ENCODE data around the gene IER5L. TPM values are rescaled to one million over a fixed set of nuclear protein-coding genes. Genes with fewer than 3 reads are reported as not detected.

The IER5L gene
- total RNA-seq, 1 experiment from 2014 or later = 4.6 TPM

DNA sequence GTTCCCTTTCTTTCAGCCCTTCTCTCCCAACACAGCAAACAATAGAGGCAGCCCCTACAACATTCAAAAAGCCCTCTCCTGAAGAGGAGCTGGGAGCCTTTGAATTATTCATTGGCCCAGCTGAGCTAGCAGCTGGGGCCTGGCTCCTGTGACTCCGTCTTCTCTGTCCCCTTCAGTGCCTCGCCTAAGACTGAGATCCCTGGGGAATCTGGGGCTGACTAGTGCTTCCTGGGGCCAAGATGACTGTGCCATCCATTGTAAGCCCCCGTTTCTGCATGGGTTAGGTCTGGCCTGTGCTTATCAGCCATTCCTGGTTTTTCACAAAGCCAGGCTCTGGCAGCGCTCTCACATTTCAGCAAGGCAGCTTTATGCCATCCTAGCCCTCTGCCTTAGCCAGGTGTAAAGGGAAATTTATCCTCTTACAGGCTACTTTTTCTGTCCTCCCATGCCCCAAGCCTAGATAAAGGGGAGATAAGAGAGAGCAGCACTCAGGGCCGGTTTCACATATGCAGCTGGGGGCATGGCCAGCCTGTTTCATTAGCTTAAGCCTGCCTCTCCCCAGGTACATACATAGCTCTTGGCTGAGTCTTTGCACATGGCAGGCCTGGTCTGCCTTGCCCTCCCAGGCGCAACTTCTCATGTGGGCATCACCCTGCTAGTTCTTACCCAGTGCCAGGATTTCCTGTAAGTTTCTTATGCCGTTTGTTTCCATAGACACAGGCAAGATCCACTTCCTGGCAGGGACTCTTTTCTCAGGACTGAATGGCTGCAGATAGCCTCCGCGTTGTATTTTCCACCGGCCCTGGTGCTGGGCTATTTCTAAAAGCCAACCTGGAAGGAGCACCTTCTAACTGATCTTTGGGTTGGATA lies 51.1 kb downstream of the IER5L start:
- Mint-ChIP-seq H3K27ac (peak overlapping the region; percentile 93), H3K4me3 (peak overlapping the region; percentile 31), H3K9me3 (0 out of 2 replicates have a peak, but pooled peaks cover 4% of the 10 kb centered on the region), H3K36me3 (peaks cover 48% of the 10 kb centered on the region), H3K27me3 (ENCODE audit: low read depth) (no peaks in the 10 kb centered on the region), H3K4me1 (peaks cover 30% of the 10 kb centered on the region)
- DNase-seq (ENCODE audit: low spot score) (peak; percentile 43), ATAC-seq (peak; percentile 89)
- ChIA-PET CTCF (interaction anchor here (0.7 to 3.8 kb wide), 10 partner anchors 12 to 1009 kb away, joined by 3 to 33 read pairs (median 6); partner anchors contain the start of gene SH3GLB2), POLR2A (interaction anchor here (0.7 to 1.5 kb wide), 7 partner anchors 13 to 207 kb away, joined by 3 to 5 read pairs (median 4); partner anchors contain the start of genes CRAT and PTPA)
- no peak for TF ChIP-seq ZNF263 (CRISPR knock-in tag; IDR thresholded peaks at IDR 0.05; ENCODE audit: low read depth)
- TF ChIP-seq, protein P1, sequence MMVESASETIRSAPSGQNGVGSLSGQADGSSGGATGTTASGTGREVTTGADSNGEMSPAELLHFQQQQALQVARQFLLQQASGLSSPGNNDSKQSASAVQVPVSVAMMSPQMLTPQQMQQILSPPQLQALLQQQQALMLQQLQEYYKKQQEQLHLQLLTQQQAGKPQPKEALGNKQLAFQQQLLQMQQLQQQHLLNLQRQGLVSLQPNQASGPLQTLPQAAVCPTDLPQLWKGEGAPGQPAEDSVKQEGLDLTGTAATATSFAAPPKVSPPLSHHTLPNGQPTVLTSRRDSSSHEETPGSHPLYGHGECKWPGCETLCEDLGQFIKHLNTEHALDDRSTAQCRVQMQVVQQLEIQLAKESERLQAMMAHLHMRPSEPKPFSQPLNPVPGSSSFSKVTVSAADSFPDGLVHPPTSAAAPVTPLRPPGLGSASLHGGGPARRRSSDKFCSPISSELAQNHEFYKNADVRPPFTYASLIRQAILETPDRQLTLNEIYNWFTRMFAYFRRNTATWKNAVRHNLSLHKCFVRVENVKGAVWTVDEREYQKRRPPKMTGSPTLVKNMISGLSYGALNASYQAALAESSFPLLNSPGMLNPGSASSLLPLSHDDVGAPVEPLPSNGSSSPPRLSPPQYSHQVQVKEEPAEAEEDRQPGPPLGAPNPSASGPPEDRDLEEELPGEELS (CRISPR knock-in tag; IDR thresholded peaks at IDR 0.05) = 0 out of 2 replicates have a peak, but pooled peaks have one; percentile 22
- TF ChIP-seq, protein P2, sequence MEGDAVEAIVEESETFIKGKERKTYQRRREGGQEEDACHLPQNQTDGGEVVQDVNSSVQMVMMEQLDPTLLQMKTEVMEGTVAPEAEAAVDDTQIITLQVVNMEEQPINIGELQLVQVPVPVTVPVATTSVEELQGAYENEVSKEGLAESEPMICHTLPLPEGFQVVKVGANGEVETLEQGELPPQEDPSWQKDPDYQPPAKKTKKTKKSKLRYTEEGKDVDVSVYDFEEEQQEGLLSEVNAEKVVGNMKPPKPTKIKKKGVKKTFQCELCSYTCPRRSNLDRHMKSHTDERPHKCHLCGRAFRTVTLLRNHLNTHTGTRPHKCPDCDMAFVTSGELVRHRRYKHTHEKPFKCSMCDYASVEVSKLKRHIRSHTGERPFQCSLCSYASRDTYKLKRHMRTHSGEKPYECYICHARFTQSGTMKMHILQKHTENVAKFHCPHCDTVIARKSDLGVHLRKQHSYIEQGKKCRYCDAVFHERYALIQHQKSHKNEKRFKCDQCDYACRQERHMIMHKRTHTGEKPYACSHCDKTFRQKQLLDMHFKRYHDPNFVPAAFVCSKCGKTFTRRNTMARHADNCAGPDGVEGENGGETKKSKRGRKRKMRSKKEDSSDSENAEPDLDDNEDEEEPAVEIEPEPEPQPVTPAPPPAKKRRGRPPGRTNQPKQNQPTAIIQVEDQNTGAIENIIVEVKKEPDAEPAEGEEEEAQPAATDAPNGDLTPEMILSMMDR (IDR thresholded peaks at IDR 0.05) = no peak
- TF ChIP-seq FOXJ3 (CRISPR knock-in tag; IDR thresholded peaks at IDR 0.05; ENCODE audit: borderline replicate concordance) = no peak
- TF ChIP-seq, protein P3, sequence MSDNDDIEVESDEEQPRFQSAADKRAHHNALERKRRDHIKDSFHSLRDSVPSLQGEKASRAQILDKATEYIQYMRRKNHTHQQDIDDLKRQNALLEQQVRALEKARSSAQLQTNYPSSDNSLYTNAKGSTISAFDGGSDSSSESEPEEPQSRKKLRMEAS (CRISPR knock-in tag; IDR thresholded peaks at IDR 0.05) = peak; percentile 32; the same call in 1 of the 2 replicates
- TF ChIP-seq ATF1 (CRISPR knock-in tag; IDR thresholded peaks at IDR 0.05) = no peak
- 0 out of 2 replicates have a peak, but pooled peaks have one; percentile 4 for TF ChIP-seq ZNF121 (CRISPR knock-in tag; IDR thresholded peaks at IDR 0.05)
- TF ChIP-seq, protein P4, sequence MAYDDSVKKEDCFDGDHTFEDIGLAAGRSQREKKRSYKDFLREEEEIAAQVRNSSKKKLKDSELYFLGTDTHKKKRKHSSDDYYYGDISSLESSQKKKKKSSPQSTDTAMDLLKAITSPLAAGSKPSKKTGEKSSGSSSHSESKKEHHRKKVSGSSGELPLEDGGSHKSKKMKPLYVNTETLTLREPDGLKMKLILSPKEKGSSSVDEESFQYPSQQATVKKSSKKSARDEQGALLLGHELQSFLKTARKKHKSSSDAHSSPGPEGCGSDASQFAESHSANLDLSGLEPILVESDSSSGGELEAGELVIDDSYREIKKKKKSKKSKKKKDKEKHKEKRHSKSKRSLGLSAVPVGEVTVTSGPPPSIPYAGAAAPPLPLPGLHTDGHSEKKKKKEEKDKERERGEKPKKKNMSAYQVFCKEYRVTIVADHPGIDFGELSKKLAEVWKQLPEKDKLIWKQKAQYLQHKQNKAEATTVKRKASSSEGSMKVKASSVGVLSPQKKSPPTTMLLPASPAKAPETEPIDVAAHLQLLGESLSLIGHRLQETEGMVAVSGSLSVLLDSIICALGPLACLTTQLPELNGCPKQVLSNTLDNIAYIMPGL (CRISPR knock-in tag; IDR thresholded peaks at IDR 0.05) = no peak
- TF ChIP-seq JAZF1 (CRISPR knock-in tag; IDR thresholded peaks at IDR 0.05) = no peak
- TF ChIP-seq HMGA2 (CRISPR knock-in tag; IDR thresholded peaks at IDR 0.05) = no peak
- no peak for TF ChIP-seq JUN (CRISPR knock-in tag; IDR thresholded peaks at IDR 0.05)
- TF ChIP-seq, protein P5, sequence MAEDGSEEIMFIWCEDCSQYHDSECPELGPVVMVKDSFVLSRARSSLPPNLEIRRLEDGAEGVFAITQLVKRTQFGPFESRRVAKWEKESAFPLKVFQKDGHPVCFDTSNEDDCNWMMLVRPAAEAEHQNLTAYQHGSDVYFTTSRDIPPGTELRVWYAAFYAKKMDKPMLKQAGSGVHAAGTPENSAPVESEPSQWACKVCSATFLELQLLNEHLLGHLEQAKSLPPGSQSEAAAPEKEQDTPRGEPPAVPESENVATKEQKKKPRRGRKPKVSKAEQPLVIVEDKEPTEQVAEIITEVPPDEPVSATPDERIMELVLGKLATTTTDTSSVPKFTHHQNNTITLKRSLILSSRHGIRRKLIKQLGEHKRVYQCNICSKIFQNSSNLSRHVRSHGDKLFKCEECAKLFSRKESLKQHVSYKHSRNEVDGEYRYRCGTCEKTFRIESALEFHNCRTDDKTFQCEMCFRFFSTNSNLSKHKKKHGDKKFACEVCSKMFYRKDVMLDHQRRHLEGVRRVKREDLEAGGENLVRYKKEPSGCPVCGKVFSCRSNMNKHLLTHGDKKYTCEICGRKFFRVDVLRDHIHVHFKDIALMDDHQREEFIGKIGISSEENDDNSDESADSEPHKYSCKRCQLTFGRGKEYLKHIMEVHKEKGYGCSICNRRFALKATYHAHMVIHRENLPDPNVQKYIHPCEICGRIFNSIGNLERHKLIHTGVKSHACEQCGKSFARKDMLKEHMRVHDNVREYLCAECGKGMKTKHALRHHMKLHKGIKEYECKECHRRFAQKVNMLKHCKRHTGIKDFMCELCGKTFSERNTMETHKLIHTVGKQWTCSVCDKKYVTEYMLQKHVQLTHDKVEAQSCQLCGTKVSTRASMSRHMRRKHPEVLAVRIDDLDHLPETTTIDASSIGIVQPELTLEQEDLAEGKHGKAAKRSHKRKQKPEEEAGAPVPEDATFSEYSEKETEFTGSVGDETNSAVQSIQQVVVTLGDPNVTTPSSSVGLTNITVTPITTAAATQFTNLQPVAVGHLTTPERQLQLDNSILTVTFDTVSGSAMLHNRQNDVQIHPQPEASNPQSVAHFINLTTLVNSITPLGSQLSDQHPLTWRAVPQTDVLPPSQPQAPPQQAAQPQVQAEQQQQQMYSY (CRISPR knock-in tag; IDR thresholded peaks at IDR 0.05) = peak; percentile 86
- TF ChIP-seq KAT7 (CRISPR knock-in tag; IDR thresholded peaks at IDR 0.05; ENCODE audit: borderline replicate concordance) = no peak
- TF ChIP-seq, protein P6, sequence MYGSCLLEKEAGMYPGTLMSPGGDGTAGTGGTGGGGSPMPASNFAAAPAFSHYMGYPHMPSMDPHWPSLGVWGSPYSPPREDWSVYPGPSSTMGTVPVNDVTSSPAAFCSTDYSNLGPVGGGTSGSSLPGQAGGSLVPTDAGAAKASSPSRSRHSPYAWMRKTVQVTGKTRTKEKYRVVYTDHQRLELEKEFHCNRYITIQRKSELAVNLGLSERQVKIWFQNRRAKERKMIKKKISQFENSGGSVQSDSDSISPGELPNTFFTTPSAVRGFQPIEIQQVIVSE (CRISPR knock-in tag; IDR thresholded peaks at IDR 0.05; ENCODE audit: borderline replicate concordance) = no peak

Other genes starting within 250 kb of the IER5L start
- 14.8 to 15.1 TPM (median 15.1 TPM) in 3 replicates for gene DOLK, start 230.7 kb downstream of the IER5L start, total RNA-seq (2021)
- gene NUP188, start 230.6 kb downstream of the IER5L start, total RNA-seq (2021) = 71.3 to 98.9 TPM (median 73.5 TPM) in 3 replicates
- 59.7 to 65.7 TPM (median 62.9 TPM) in 3 replicates for gene SH3GLB2, start 149.9 kb downstream of the IER5L start, total RNA-seq (2021)
- 39.9 to 61.7 TPM (median 48.0 TPM) in 3 replicates for gene MIGA2, start 141.6 kb downstream of the IER5L start, total RNA-seq (2021)
- gene DOLPP1, start 97.2 kb downstream of the IER5L start, total RNA-seq (2021) = 30.4 to 35.6 TPM (median 32.7 TPM) in 3 replicates
- gene CRAT, start 67.5 kb downstream of the IER5L start, total RNA-seq (2021) = 17.2 to 19.1 TPM (median 17.5 TPM) in 3 replicates
- gene PTPA, start 66.8 kb downstream of the IER5L start, total RNA-seq (2021) = 181 to 186 TPM (median 186 TPM) in 3 replicates